WERI-Rb-1 (cell line): ENCODE measurements around the gene TMPRSS9.
"Not testable (repeated sequence)": the region's sequence is repeated elsewhere in the genome, so short reads cannot be mapped to it uniquely, and the experiment has no call there.

Experiments
- DNase-seq: peaks from one replicate; pipeline ENCODE4 v3.0.0-alpha.2; 2020
- H3K27ac ChIP-seq: fragments of 250-450 bp; sonication (Bioruptor Pico); 2 replicates; pipeline ENCODE4 v1.5.1; 2020; ENCODE audit warnings: mild to moderate bottlenecking, moderate library complexity
- H3K27me3 ChIP-seq: fragments of 250-450 bp; sonication (Bioruptor Pico); 2 replicates; pipeline ENCODE4 v1.5.1; 2021; ENCODE audit warnings: mild to moderate bottlenecking, low read depth, moderate library complexity; ENCODE audit not compliant: insufficient read depth, severe bottlenecking
- H3K36me3 ChIP-seq: fragments of 250-450 bp; sonication (Bioruptor Pico); 2 replicates; pipeline ENCODE4 v1.5.1; 2020; ENCODE audit warnings: mild to moderate bottlenecking, moderate library complexity
- H3K4me3 ChIP-seq: 2 replicates; pipeline ENCODE4 v1.5.1; 2011; ENCODE audit warnings: low read depth, mild to moderate bottlenecking, control low read depth, low read length
- H3K9me3 ChIP-seq: fragments of 250-450 bp; sonication (Bioruptor Pico); 2 replicates; pipeline ENCODE4 v1.5.1; 2021; ENCODE audit warnings: mild to moderate bottlenecking, moderate library complexity; ENCODE audit not compliant: severe bottlenecking
- TF ChIP-seq, protein P1 (sequence below): IDR thresholded peaks from 2 replicates; pipeline ENCODE4 v1.5.1; 2011; ENCODE audit warnings: low read depth, mild to moderate bottlenecking, control low read depth, inconsistent platforms, low read length

The TMPRSS9 gene

GRCh38 chr19:2458054-2458453 lies 98.0 kb downstream of the TMPRSS9 start:
- H3K4me3 ChIP-seq: no peak overlapping the region
- TF ChIP-seq, protein P1, sequence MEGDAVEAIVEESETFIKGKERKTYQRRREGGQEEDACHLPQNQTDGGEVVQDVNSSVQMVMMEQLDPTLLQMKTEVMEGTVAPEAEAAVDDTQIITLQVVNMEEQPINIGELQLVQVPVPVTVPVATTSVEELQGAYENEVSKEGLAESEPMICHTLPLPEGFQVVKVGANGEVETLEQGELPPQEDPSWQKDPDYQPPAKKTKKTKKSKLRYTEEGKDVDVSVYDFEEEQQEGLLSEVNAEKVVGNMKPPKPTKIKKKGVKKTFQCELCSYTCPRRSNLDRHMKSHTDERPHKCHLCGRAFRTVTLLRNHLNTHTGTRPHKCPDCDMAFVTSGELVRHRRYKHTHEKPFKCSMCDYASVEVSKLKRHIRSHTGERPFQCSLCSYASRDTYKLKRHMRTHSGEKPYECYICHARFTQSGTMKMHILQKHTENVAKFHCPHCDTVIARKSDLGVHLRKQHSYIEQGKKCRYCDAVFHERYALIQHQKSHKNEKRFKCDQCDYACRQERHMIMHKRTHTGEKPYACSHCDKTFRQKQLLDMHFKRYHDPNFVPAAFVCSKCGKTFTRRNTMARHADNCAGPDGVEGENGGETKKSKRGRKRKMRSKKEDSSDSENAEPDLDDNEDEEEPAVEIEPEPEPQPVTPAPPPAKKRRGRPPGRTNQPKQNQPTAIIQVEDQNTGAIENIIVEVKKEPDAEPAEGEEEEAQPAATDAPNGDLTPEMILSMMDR: no peak
- H3K9me3 ChIP-seq: no peaks in the 10 kb centered on the region
- DNase-seq: no peak
- H3K36me3 ChIP-seq: peaks cover 5% of the 10 kb centered on the region
- H3K27me3 ChIP-seq: no peaks in the 10 kb centered on the region
- no peak overlapping the region for H3K27ac ChIP-seq

- not testable (repeated sequence) for DNase-seq, H3K27me3 ChIP-seq, H3K9me3 ChIP-seq, H3K36me3 ChIP-seq, H3K4me3 ChIP-seq, H3K27ac ChIP-seq
These were observed 98.7 kb downstream of the TMPRSS9 start for GRCh38 chr19:2458776-2459175.

DNA sequence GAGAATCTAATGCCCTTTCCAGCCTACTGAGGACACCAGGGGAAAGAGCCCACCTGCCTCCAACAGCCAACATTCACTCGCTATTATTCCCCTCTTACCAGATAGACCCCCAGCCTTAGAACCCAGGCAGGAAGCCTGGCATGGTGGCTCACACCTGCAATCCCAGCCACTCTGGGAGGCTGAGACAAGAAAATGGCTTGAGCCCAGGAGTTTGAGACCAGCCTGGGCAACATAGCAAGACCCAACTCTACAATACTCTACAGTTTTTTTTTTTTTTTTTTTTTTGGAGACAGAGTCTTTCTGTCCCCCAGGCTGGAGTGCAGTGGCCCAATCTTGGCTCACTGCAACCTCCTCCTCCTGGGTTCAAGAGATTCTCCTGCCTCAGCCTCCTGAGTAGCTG lies 100.2 kb downstream of the TMPRSS9 start:
- Histone ChIP-seq H3K27me3 (no peaks in the 10 kb centered on the region), H3K4me3 (no peak overlapping the region), H3K27ac (no peak overlapping the region), H3K36me3 (no peaks in the 10 kb centered on the region; the same call in 1 of the 2 replicates), H3K9me3 (no peaks in the 10 kb centered on the region)
- no peak for DNase-seq
- TF ChIP-seq, protein P1: no peak

DNA sequence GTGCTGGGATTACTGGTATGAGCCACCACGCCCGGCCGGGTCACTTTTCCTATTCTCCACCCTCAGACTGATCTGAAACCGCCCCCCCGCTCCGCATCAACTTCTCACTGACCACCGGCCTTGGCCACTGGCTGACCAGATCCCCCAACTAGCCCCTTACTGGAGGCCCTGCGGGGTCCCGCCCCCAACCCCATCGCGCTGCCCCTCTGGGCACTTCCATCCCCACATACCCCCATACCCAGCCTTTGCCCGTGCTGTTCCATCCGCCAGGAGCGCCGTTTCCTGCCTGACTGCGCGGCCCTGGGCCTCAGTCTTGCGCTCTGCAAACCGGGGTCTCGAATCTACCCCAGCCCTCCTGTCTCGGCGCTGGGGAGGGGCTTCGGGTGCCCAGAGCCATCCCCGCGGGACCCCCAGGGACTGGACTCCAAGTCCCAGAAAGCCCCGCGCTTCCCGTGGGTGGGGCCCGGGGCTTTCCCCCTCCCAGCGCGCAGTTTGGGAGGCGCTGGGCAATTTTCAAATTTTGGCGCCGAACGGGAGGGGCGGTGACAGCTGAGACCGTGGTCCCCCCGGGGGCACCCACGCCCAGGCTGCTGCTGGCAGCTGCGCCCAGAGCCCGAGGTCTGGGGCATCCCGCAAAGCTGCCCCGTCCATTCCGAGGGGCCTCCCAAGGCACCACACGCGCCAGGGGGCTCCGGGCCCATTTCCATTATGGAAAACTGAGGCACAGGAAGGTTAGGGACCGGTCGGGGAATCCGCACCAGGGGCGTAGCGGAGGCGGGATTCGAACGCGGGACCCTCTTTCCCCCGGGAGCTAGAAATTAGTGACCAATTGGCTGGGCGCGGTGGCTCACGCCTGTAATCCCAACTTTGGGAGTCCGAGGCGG lies 101.9 kb downstream of the TMPRSS9 start:
- Histone ChIP-seq H3K27ac (no peak overlapping the region), H3K27me3 (no peaks in the 10 kb centered on the region), H3K36me3 (no peaks in the 10 kb centered on the region), H3K4me3 (no peak overlapping the region), H3K9me3 (no peaks in the 10 kb centered on the region)
- no peak for DNase-seq
- TF ChIP-seq, protein P1: no peak

DNA sequence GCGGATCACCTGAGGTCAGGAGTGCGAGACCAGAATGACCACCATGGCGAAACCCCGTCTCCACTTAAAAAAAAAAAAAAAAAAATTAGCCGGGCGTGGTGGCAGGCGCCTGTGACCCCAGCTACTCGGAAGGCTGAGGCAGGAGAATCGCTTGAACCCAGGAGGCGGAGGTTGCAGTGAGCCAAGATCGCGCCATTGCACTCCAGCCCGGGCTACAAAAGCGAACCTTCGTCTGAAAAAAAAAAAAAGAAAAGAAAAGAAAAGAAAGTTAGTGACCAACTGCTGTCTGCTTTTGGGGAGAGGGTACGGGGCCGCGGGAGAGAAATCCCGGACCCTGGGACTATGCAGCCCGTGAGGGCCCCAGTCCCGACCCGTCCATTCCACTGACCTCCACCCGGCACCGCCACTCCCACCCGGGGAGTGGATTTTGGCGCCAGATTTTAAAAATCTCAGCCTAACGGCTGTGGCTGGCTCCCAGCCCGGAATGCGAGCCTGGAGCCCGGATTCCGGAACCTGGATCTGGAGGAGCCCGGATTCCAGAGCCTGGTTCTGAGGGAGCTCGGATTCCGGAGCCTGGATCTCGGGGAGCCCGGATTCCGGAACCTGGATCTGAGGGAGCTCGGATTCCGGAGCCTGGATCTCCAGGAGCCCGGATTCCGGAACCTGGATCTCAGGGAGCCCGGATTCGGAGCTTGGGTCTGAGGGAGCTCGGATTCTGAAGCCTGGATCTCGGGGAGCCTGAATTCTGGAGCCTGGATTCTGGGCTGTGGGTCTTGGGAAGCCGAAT lies 102.8 kb downstream of the TMPRSS9 start:
- H3K36me3 ChIP-seq: no peaks in the 10 kb centered on the region
- no peaks in the 10 kb centered on the region for H3K9me3 ChIP-seq
- H3K27me3 ChIP-seq: no peaks in the 10 kb centered on the region
- TF ChIP-seq, protein P1: no peak
- DNase-seq: peak; percentile 62
- H3K4me3 ChIP-seq: no peak overlapping the region
- no peak overlapping the region for H3K27ac ChIP-seq

DNA sequence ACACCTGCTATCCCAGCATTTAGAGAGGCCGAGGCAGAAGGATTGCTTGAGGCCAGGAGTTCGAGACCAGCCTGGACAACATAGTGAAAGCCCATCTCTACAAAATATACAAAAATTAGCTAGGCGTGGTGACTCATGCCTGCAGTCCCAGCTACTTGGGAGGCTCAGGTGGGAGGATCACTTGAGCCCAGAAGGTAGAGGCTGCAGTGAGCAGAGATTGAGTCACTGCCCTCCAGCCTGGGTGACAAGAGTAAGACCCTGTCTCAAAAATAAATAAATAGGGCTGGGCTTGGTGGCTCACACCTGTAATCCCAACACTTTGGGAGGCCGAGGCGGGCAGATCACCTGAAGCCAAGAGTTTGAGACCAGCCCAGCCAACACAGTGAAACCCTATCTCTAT lies 103.6 kb downstream of the TMPRSS9 start:
- not testable (repeated sequence) for H3K27ac ChIP-seq, DNase-seq, H3K36me3 ChIP-seq, H3K4me3 ChIP-seq, H3K27me3 ChIP-seq, H3K9me3 ChIP-seq
